Vagina (tissue), 2 donors: ENCODE data around the gene JAM3. TPM values are rescaled to one million over a fixed set of nuclear protein-coding genes. Genes with fewer than 3 reads are reported as not detected.
A peak's percentile ranks its signal among the peaks of the same experiment; 100 is the strongest.

Experiments used
- DNase-seq, 2 donors: peaks; one replicate each; pipeline ENCODE4 v3.0.0-alpha.2; 2017; ENCODE audit errors: extremely low spot score in 2 of 2
- H3K27ac ChIP-seq: fragments of 200-600 bp; sonication (generic); one replicate; pipeline ENCODE4 v1.5.1; 2019
- H3K27me3 ChIP-seq: fragments of 200-600 bp; sonication (generic); one replicate; pipeline ENCODE4 v1.5.1; 2019
- H3K36me3 ChIP-seq, 2 donors: fragments of 200-600 bp; sonication (generic); one replicate each; pipeline ENCODE4 v1.5.1; 2017 to 2019
- H3K4me1 ChIP-seq: fragments of 200-600 bp; sonication (generic); one replicate; pipeline ENCODE4 v1.5.1; 2019
- H3K4me3 ChIP-seq, 2 donors: fragments of 200-600 bp; sonication (generic); 1 replicate in 1 of 2; 2 replicates in 1 of 2; pipeline ENCODE4 v1.5.1; 2016 to 2019
- H3K9me3 ChIP-seq: fragments of 200-600 bp; sonication (generic); one replicate; pipeline ENCODE4 v1.5.1; 2019
- POLR2A ChIP-seq, 2 donors: fragments of 450-650 bp; IDR thresholded peaks; one replicate each; pipeline ENCODE4 v1.6.1; 2017; ENCODE audit warnings: antibody characterized with exemption in 2 of 2, mild to moderate bottlenecking in 2 of 2, moderate library complexity in 2 of 2
- POLR2AphosphoS5 ChIP-seq, 2 donors: sonication (generic); formaldehyde crosslinking; IDR thresholded peaks; one replicate each; pipeline ENCODE4 v1.9.0; 2017; ENCODE audit warnings: antibody characterized with exemption in 2 of 2, mild to moderate bottlenecking in 2 of 2, low read depth in 1 of 2; ENCODE audit not compliant: insufficient read depth in 1 of 2
- intact Hi-C: fragments of 100-400 bp; cut with DNase I; formaldehyde crosslinking; loops from one replicate; pipeline ENCODE4 v1.15.1; 2023
- total RNA-seq: library from RNA; depleted of rRNA; stranded (reverse); fragments of >200 nt; gene quantifications from one replicate; pipeline ENCODE4 v1.2.3, GENCODE V29; 2016
- TF ChIP-seq, protein P1 (sequence below), 3 experiments: fragments of 450-650 bp in 2 of 3; fragments of 200-600 bp in 1 of 3; sonication (generic) in 1 of 3; IDR thresholded peaks; one replicate each; pipeline ENCODE4 v1.5.1; 2017 to 2019; ENCODE audit warnings: antibody characterized with exemption in 3 of 3, mild to moderate bottlenecking in 2 of 3, moderate library complexity in 2 of 3

The JAM3 gene
- total RNA-seq, 1 donor from 2014 or later: 31.7 TPM

DNA sequence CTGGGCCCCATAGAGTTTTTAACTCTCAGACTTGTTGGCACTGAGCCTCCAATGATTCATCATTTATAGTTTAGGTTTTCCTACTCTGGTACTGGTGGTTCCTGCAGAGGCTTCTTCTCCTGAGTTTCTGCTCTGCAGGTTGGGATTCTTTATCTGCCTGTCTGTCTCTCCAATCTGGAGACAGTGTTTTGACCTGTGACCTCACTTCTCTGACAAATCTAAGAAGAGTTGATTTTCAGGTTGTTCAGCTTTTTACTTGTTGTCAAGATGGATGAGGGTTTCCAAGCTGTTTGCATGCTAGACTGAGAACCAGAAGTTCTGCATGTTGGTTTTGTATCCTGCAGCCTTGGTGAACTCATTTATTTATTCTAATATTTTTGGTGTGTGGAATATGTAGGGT lies 63.9 kb downstream of the JAM3 start:
- DNase-seq: no peak
- no peaks in the 10 kb centered on the region for H3K27me3 ChIP-seq
- intact Hi-C loops: no loop called here
- H3K36me3 ChIP-seq: no peaks in the 10 kb centered on the region
- TF ChIP-seq, protein P1, sequence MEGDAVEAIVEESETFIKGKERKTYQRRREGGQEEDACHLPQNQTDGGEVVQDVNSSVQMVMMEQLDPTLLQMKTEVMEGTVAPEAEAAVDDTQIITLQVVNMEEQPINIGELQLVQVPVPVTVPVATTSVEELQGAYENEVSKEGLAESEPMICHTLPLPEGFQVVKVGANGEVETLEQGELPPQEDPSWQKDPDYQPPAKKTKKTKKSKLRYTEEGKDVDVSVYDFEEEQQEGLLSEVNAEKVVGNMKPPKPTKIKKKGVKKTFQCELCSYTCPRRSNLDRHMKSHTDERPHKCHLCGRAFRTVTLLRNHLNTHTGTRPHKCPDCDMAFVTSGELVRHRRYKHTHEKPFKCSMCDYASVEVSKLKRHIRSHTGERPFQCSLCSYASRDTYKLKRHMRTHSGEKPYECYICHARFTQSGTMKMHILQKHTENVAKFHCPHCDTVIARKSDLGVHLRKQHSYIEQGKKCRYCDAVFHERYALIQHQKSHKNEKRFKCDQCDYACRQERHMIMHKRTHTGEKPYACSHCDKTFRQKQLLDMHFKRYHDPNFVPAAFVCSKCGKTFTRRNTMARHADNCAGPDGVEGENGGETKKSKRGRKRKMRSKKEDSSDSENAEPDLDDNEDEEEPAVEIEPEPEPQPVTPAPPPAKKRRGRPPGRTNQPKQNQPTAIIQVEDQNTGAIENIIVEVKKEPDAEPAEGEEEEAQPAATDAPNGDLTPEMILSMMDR (IDR thresholded peaks at IDR 0.05): no peak
- no peak for TF ChIP-seq POLR2AphosphoS5 (IDR thresholded peaks at IDR 0.05; ENCODE audit: insufficient read depth in 1 of 2, low read depth in 1 of 2)
- no peak for TF ChIP-seq POLR2A (IDR thresholded peaks at IDR 0.05)
- H3K9me3 ChIP-seq: peaks cover 7% of the 10 kb centered on the region
- no peak overlapping the region for H3K27ac ChIP-seq
- no peaks in the 10 kb centered on the region for H3K4me1 ChIP-seq
- H3K4me3 ChIP-seq: no peak overlapping the region

DNA sequence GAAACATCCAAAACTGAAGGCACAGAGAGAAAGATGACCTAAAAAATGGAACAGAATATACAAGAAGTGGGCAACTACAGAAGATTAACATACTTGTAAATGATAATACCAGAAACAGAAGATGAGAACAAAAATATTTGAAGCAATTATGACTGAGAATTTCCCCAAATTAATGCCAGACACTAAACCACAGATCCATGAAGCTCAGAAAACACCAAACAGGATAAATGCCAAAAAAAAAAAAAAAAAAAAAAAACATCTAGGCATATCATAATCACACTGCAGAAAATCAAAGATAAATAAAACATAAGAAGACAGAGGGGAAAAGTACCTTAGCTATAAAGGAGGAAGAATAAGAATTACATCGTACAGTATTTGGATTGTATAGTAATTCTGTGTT lies 65.3 kb downstream of the JAM3 start:
- Histone ChIP-seq H3K27ac (no peak overlapping the region), H3K9me3 (peaks cover 7% of the 10 kb centered on the region), H3K27me3 (no peaks in the 10 kb centered on the region), H3K36me3 (no peaks in the 10 kb centered on the region), H3K4me1 (no peaks in the 10 kb centered on the region), H3K4me3 (no peak overlapping the region)
- TF ChIP-seq POLR2AphosphoS5 (IDR thresholded peaks at IDR 0.05; ENCODE audit: insufficient read depth in 1 of 2, low read depth in 1 of 2) (no peak), POLR2A (IDR thresholded peaks at IDR 0.05) (no peak)
- TF ChIP-seq, protein P1 (IDR thresholded peaks at IDR 0.05): no peak
- intact Hi-C loops: no loop called here
- DNase-seq: no peak

DNA sequence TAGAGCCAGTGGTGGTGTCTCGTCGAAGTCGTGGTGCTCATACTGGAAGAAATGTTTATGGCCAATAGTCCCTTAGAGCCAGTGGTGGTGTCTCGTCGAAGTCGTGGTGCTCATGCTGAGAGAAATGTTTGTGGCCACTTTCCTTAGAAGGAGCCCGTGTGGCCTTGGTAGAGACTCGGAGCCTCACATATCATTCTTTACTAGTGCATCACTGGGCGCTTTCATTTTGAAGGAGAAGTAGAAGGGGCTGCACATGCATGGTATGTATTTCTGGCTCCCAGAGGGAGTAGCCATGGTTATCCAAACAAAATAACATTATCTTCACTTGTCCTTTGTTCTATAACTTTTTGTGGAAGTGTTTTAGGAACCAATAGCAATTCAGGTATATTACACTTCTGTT lies 69.5 kb downstream of the JAM3 start:
- Histone ChIP-seq H3K9me3 (no peaks in the 10 kb centered on the region), H3K27ac (no peak overlapping the region), H3K4me3 (no peak overlapping the region), H3K4me1 (peaks cover 16% of the 10 kb centered on the region), H3K27me3 (no peaks in the 10 kb centered on the region), H3K36me3 (no peaks in the 10 kb centered on the region)
- intact Hi-C loops: loop anchor here (5.0 kb wide), 1 partner anchor 86 kb away; no protein-coding TSS in a partner anchor
- no peak for DNase-seq
- TF ChIP-seq POLR2A (IDR thresholded peaks at IDR 0.05) (no peak), POLR2AphosphoS5 (IDR thresholded peaks at IDR 0.05; ENCODE audit: insufficient read depth in 1 of 2, low read depth in 1 of 2) (no peak)
- TF ChIP-seq, protein P1 (IDR thresholded peaks at IDR 0.05): no peak

DNA sequence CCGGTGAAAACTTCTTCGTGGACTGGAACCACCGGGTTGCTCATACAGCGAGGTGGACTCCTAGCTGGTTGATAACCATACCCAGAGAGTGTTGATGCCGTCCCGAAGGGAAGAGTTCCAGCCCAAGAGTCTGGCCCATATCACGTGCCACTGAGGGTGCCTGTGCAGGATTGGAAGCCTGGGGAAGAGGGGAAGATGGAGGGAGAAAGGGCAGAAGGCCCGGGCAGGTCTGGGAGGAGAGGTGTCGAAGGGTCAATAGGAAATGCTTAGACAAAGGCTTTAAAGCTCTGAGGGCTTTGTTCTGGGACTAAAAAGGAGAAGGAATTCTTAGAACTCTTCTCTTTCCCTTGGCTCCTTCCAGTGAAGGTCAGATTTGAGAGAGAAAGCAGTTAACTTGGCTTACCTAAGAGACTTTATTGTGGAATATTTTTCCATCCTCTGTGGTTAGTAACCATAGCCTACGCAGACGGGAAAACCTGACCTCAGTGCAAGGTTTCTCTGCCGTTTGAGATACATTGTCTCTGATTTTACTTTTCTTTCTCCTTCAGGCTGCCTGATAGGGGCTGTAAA lies 70.5 kb downstream of the JAM3 start:
- Histone ChIP-seq H3K36me3 (no peaks in the 10 kb centered on the region), H3K27me3 (no peaks in the 10 kb centered on the region), H3K9me3 (no peaks in the 10 kb centered on the region), H3K27ac (peak overlapping the region; percentile 61), H3K4me1 (peaks cover 16% of the 10 kb centered on the region), H3K4me3 (no peak overlapping the region)
- DNase-seq: no peak
- intact Hi-C loops: loop anchor here (5.0 kb wide), 1 partner anchor 87 kb away; no protein-coding TSS in a partner anchor
- no peak for TF ChIP-seq POLR2AphosphoS5 (IDR thresholded peaks at IDR 0.05; ENCODE audit: insufficient read depth in 1 of 2, low read depth in 1 of 2)
- TF ChIP-seq, protein P1 (IDR thresholded peaks at IDR 0.05): no peak
- no peak for TF ChIP-seq POLR2A (IDR thresholded peaks at IDR 0.05)

DNA sequence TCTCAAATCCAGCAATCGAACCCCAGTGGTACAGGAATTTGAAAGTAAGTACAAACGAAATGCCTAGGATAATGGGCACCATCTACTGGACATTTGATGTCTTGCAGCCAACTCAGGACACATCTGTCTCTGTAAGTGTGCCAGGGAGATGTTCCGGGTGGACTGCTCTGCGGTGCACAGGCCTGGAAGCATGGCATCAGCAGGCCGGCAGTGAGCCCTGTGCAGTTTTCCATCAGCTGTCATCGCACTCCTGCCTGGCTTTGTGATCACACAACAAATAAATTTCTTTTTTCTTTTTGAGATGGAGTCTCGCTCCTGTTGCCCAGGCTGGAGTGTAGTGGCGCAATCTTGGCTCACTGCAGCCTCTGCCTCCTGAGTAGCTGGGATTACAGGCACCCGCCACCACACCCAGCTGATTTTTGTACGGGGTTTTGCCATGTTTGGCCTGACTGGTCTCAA lies 71.0 kb downstream of the JAM3 start:
- no peak overlapping the region for H3K4me3 ChIP-seq
- peaks cover 16% of the 10 kb centered on the region for H3K4me1 ChIP-seq
- H3K27ac ChIP-seq: peak overlapping the region; percentile 61
- TF ChIP-seq POLR2AphosphoS5 (IDR thresholded peaks at IDR 0.05; ENCODE audit: insufficient read depth in 1 of 2, low read depth in 1 of 2) (peak; percentile 50 to 53), POLR2A (IDR thresholded peaks at IDR 0.05) (no peak)
- TF ChIP-seq, protein P1 (IDR thresholded peaks at IDR 0.05): peak; percentile 68 to 90 (median 82)
- H3K9me3 ChIP-seq: no peaks in the 10 kb centered on the region
- H3K27me3 ChIP-seq: no peaks in the 10 kb centered on the region
- DNase-seq: no peak
- intact Hi-C loops: loop anchor here (5.0 to 10.0 kb wide), 3 partner anchors 73 to 225 kb away; partner anchors contain the start of gene JAM3
- no peaks in the 10 kb centered on the region for H3K36me3 ChIP-seq
